ENCODE measurements around the gene SAC3D1. TPM values are rescaled to one million over a fixed set of nuclear protein-coding genes. Genes with fewer than 3 reads are reported as not detected.

Gene SAC3D1
- total RNA-seq, 1 experiment from 2014 or later = 55.6 TPM

GRCh38 chr11:65090628-65091027 is 49.6 kb downstream of the SAC3D1 start:
- no peak overlapping the region for H3K4me3 ChIP-seq (ENCODE audit: low read depth in 2 of 2, low read length in 2 of 2)
- ATAC-seq (no peak), DNase-seq (ENCODE audit: low read depth, low spot score) (no peak)
- no peak overlapping the region for H3K27ac ChIP-seq (ENCODE audit: low read length)
- POLR2A ChIA-PET = no interaction called here
- CTCF ChIA-PET = no interaction called here
- no peaks in the 10 kb centered on the region for H3K9me3 ChIP-seq (ENCODE audit: control insufficient read depth, insufficient read depth, low read depth, low read length)
- no TSS peak for BruUV-seq (replicated peaks)
- no peaks in the 10 kb centered on the region for H3K27me3 ChIP-seq (ENCODE audit: control insufficient read depth, insufficient read depth, low read length)
- in situ Hi-C loops (cut with HindIII; ENCODE audit: low pct_unique_long_range_greater_than_20kb, low sequenced_read_pairs) = no loop called here
- H3K36me3 ChIP-seq (ENCODE audit: control insufficient read depth, insufficient read depth, low read length) = no peaks in the 10 kb centered on the region
- TF ChIP-seq CTCF (IDR thresholded peaks at IDR 0.05) (no peak), TCF7L2 (IDR thresholded peaks at IDR 0.05; ENCODE audit: low read depth, low read length) (no peak), SIN3A (IDR thresholded peaks at IDR 0.05; ENCODE audit: borderline replicate concordance, insufficient read depth, low read depth, low read length) (no peak), REST (IDR thresholded peaks at IDR 0.05; ENCODE audit: insufficient read depth in 1 of 2, low read depth in 2 of 2, low read length in 1 of 2) (no peak), POLR2AphosphoS5 (IDR thresholded peaks at IDR 0.05; ENCODE audit: low read depth, low read length) (no peak)
- intact Hi-C loops (cut with micrococcal nuclease; ENCODE audit: unreplicated experiment) = no loop called here
- H3K4me1 ChIP-seq (ENCODE audit: control insufficient read depth, insufficient read depth, low read length) = no peaks in the 10 kb centered on the region

Small RNA genes within 50 kb of the gene (microRNA-seq; reads per million reads assigned to microRNA genes)
- not detected for gene MIR6879 (ENCODE audit: unreplicated experiment)

Other genes starting within 250 kb of the SAC3D1 start
- 46.4 TPM for gene MAP4K2, start 238.0 kb upstream of the SAC3D1 start, total RNA-seq (2021; ENCODE audit: unreplicated experiment)
- 54.5 TPM for gene MEN1, start 230.7 kb upstream of the SAC3D1 start, total RNA-seq (2021; ENCODE audit: unreplicated experiment)
- 4.1 TPM for gene CDC42BPG, start 196.6 kb upstream of the SAC3D1 start, total RNA-seq (2021; ENCODE audit: unreplicated experiment)
- gene EHD1, start 162.6 kb upstream of the SAC3D1 start, total RNA-seq (2021; ENCODE audit: unreplicated experiment) = 186 TPM
- gene ATG2A, start 124.0 kb upstream of the SAC3D1 start, total RNA-seq (2021; ENCODE audit: unreplicated experiment) = 28.8 TPM
- 14.0 TPM for gene PPP2R5B, start 116.5 kb upstream of the SAC3D1 start, total RNA-seq (2021; ENCODE audit: unreplicated experiment)
- not detected for gene GPHA2, start 105.3 kb upstream of the SAC3D1 start, total RNA-seq (2021; ENCODE audit: unreplicated experiment)
- gene MAJIN, start 69.1 kb upstream of the SAC3D1 start, total RNA-seq (2021; ENCODE audit: unreplicated experiment) = not detected
- gene BATF2, start 44.2 kb upstream of the SAC3D1 start, total RNA-seq (2021; ENCODE audit: unreplicated experiment) = 1.6 TPM
- 177 TPM for gene ARL2, start 27.1 kb upstream of the SAC3D1 start, total RNA-seq (2021; ENCODE audit: unreplicated experiment)
- 51.5 TPM for gene SNX15, start 13.8 kb upstream of the SAC3D1 start, total RNA-seq (2021; ENCODE audit: unreplicated experiment)
- gene NAALADL1, start 17.3 kb downstream of the SAC3D1 start, total RNA-seq (2021; ENCODE audit: unreplicated experiment) = 0.23 TPM
- 92.9 TPM for gene CDCA5, start 42.8 kb downstream of the SAC3D1 start, total RNA-seq (2021; ENCODE audit: unreplicated experiment)
- gene ZFPL1, start 43.0 kb downstream of the SAC3D1 start, total RNA-seq (2021; ENCODE audit: unreplicated experiment) = 68.4 TPM
- 101 TPM for gene VPS51, start 55.0 kb downstream of the SAC3D1 start, total RNA-seq (2021; ENCODE audit: unreplicated experiment)
- gene TM7SF2, start 70.7 kb downstream of the SAC3D1 start, total RNA-seq (2021; ENCODE audit: unreplicated experiment) = 85.4 TPM
- gene ZNHIT2, start 76.5 kb downstream of the SAC3D1 start, total RNA-seq (2021; ENCODE audit: unreplicated experiment) = 27.1 TPM
- gene FAU, start 80.9 kb downstream of the SAC3D1 start, total RNA-seq (2021; ENCODE audit: unreplicated experiment) = 1,001 TPM
- gene MRPL49, start 81.1 kb downstream of the SAC3D1 start, total RNA-seq (2021; ENCODE audit: unreplicated experiment) = 111 TPM
- 64.3 TPM for gene SYVN1, start 93.3 kb downstream of the SAC3D1 start, total RNA-seq (2021; ENCODE audit: unreplicated experiment)
- not detected for gene SPDYC, start 129.0 kb downstream of the SAC3D1 start, total RNA-seq (2021; ENCODE audit: unreplicated experiment)
- gene CAPN1, start 140.7 kb downstream of the SAC3D1 start, total RNA-seq (2021; ENCODE audit: unreplicated experiment) = 256 TPM
- gene POLA2, start 220.8 kb downstream of the SAC3D1 start, total RNA-seq (2021; ENCODE audit: unreplicated experiment) = 39.0 TPM

Measured in Panc1 (cell line).